Neural crest cell (in vitro differentiated cells): Measurements from ENCODE around the gene TNFRSF1A. TPM values are rescaled to one million over a fixed set of nuclear protein-coding genes. Genes with fewer than 3 reads are reported as not detected.
"Not testable (repeated sequence)": the region's sequence is repeated elsewhere in the genome, so short reads cannot be mapped to it uniquely, and the experiment has no call there.

Source experiments
- DNase-seq: peaks from one replicate; pipeline ENCODE4 v3.0.0; 2021; ENCODE audit warnings: low read depth, mixed read lengths, low spot score
- H3K27ac Mint-ChIP-seq: one replicate; pipeline ENCODE4 v1.8.0; 2021; ENCODE audit warnings: mild to moderate bottlenecking, mixed read lengths; ENCODE audit not compliant: unreplicated experiment
- H3K27me3 Mint-ChIP-seq: 2 replicates; pipeline ENCODE4 v1.8.0; 2021; ENCODE audit warnings: low read depth, mild to moderate bottlenecking, mixed read lengths
- H3K36me3 Mint-ChIP-seq: 2 replicates; pipeline ENCODE4 v1.8.0; 2021; ENCODE audit warnings: low read depth, mild to moderate bottlenecking, mixed read lengths
- H3K4me1 Mint-ChIP-seq: 2 replicates; pipeline ENCODE4 v1.8.0; 2021; ENCODE audit warnings: mixed read lengths
- H3K4me3 Mint-ChIP-seq: one replicate; pipeline ENCODE4 v1.8.0; 2021; ENCODE audit warnings: mild to moderate bottlenecking, mixed read lengths
- H3K9me3 Mint-ChIP-seq: 2 replicates; pipeline ENCODE4 v1.8.0; 2021; ENCODE audit warnings: mixed read lengths
- total RNA-seq: library from RNA; stranded (reverse); gene quantifications from 2 replicates; pipeline ENCODE4 v1.2.1, GENCODE V29; 2021
- TF ChIP-seq, protein P1 (sequence below): fragments of 200-600 bp; sonication (generic); conservative IDR thresholded peaks from 2 replicates; pipeline ENCODE4 v1.5.0; 2021; ENCODE audit warnings: antibody characterized with exemption, mild to moderate bottlenecking

TNFRSF1A gene
- total RNA-seq, 1 donor from 2014 or later, result 47.7 TPM

- H3K4me3 Mint-ChIP-seq, result no peak overlapping the region
- no peaks in the 10 kb centered on the region for H3K36me3 Mint-ChIP-seq
- H3K9me3 Mint-ChIP-seq, result no peaks in the 10 kb centered on the region
- H3K27ac Mint-ChIP-seq, result peak overlapping the region; percentile 47
- no peak for DNase-seq
- peaks cover 25% of the 10 kb centered on the region for H3K4me1 Mint-ChIP-seq
- no peaks in the 10 kb centered on the region for H3K27me3 Mint-ChIP-seq
- TF ChIP-seq, protein P1, sequence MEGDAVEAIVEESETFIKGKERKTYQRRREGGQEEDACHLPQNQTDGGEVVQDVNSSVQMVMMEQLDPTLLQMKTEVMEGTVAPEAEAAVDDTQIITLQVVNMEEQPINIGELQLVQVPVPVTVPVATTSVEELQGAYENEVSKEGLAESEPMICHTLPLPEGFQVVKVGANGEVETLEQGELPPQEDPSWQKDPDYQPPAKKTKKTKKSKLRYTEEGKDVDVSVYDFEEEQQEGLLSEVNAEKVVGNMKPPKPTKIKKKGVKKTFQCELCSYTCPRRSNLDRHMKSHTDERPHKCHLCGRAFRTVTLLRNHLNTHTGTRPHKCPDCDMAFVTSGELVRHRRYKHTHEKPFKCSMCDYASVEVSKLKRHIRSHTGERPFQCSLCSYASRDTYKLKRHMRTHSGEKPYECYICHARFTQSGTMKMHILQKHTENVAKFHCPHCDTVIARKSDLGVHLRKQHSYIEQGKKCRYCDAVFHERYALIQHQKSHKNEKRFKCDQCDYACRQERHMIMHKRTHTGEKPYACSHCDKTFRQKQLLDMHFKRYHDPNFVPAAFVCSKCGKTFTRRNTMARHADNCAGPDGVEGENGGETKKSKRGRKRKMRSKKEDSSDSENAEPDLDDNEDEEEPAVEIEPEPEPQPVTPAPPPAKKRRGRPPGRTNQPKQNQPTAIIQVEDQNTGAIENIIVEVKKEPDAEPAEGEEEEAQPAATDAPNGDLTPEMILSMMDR, result no peak
These were observed 1.6 kb upstream of the TNFRSF1A start for GRCh38 chr12:6343518-6343917.

- no peaks in the 10 kb centered on the region for H3K36me3 Mint-ChIP-seq
These were observed 439 bp upstream of the TNFRSF1A start for GRCh38 chr12:6342140-6342889.

DNA sequence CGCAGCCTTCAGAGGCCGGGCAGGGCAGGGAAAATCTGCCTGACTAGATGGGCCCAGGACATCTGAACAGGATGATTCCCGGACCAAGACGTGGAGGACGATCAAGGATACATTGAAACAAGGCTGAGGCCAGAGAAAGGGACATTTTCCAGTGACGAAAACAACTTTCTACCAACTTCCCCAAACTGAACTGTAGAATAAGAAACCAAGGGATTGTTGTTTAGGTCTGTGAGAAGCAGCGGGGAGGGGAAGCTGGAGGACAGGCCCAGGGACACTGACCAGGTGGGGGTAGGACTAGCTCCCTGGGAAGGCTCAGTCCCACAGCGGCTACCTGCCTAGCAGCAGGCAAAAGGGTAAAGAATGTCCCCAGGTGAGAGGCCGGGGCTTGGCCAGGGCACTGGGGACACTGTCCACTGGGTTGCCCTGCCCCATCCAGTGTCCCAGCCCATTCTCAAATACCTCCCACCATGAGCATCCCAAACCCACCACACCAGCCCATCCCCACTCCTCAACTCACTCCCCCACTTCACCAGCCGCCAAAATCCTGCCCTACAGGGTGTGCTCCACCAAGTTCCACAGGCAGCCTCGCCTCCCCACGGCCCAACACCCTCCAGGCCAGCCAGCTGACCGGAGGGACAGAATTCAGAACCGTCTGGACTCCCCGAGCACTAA is 995 bp downstream of the TNFRSF1A start:
- no peaks in the 10 kb centered on the region for H3K36me3 Mint-ChIP-seq
- H3K4me1 Mint-ChIP-seq, result peaks cover 25% of the 10 kb centered on the region
- TF ChIP-seq, protein P1, result no peak
- no peak overlapping the region for H3K4me3 Mint-ChIP-seq
- H3K27ac Mint-ChIP-seq, result no peak overlapping the region
- no peaks in the 10 kb centered on the region for H3K27me3 Mint-ChIP-seq
- no peaks in the 10 kb centered on the region for H3K9me3 Mint-ChIP-seq
- no peak for DNase-seq

More at GRCh38 chr12:6342140-6342889, 439 bp upstream of the TNFRSF1A start:
- TF ChIP-seq, protein P1, result no peak
- H3K27me3 Mint-ChIP-seq, result no peaks in the 10 kb centered on the region
- H3K4me3 Mint-ChIP-seq, result no peak overlapping the region
- no peaks in the 10 kb centered on the region for H3K9me3 Mint-ChIP-seq
- H3K27ac Mint-ChIP-seq, result peak overlapping the region; percentile 95
- peaks cover 25% of the 10 kb centered on the region for H3K4me1 Mint-ChIP-seq
- no peak for DNase-seq

- H3K9me3 Mint-ChIP-seq, result no peaks in the 10 kb centered on the region
- TF ChIP-seq, protein P1, result no peak
- no peak for DNase-seq
- H3K27me3 Mint-ChIP-seq, result no peaks in the 10 kb centered on the region
- no peak overlapping the region for H3K4me3 Mint-ChIP-seq
- H3K4me1 Mint-ChIP-seq, result peaks cover 25% of the 10 kb centered on the region
- H3K27ac Mint-ChIP-seq, result no peak overlapping the region
- H3K36me3 Mint-ChIP-seq, result no peaks in the 10 kb centered on the region
These were observed 1.7 kb downstream of the TNFRSF1A start for GRCh38 chr12:6340032-6340638.

- no peak overlapping the region for H3K27ac Mint-ChIP-seq
- H3K27me3 Mint-ChIP-seq, result no peaks in the 10 kb centered on the region
- peaks cover 2% of the 10 kb centered on the region for H3K36me3 Mint-ChIP-seq
- no peaks in the 10 kb centered on the region for H3K9me3 Mint-ChIP-seq
- no peak for DNase-seq
- TF ChIP-seq, protein P1, result no peak
- H3K4me3 Mint-ChIP-seq, result no peak overlapping the region
- peaks cover 25% of the 10 kb centered on the region for H3K4me1 Mint-ChIP-seq
These were observed 2.9 kb downstream of the TNFRSF1A start for GRCh38 chr12:6338955-6339354.

DNA sequence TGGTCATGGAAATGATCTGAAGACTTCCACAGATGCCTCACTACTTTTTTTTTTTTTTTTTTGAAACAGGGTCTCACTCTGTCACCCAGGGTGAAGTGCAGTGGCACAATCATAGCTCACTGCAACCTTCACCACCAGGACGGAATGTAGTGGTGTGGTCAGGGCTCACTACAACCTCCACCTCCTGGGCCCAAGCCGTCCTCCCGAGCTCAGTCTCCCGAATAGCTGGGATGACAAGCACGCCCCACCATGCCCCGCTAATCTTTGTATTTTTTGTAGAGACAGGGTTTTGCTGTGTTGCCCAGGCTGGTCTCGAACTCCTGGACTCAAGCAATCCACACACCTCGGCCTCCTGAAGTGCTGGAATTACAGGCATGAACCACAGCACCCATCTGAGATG is 3.3 kb downstream of the TNFRSF1A start:
- not testable (repeated sequence) for H3K27me3 Mint-ChIP-seq, H3K4me3 Mint-ChIP-seq, DNase-seq, H3K27ac Mint-ChIP-seq, H3K9me3 Mint-ChIP-seq, H3K36me3 Mint-ChIP-seq
- peaks cover 23% of the 10 kb centered on the region for H3K4me1 Mint-ChIP-seq
